NCI-H748 (cell line): ENCODE measurements around the gene CFAP53.

Source experiments
- DNase-seq: peaks from one replicate; lab custom pipeline; 2025; ENCODE audit not compliant: unreplicated experiment; lab: John Stamatoyannopoulos, UW

Gene CFAP53

DNA sequence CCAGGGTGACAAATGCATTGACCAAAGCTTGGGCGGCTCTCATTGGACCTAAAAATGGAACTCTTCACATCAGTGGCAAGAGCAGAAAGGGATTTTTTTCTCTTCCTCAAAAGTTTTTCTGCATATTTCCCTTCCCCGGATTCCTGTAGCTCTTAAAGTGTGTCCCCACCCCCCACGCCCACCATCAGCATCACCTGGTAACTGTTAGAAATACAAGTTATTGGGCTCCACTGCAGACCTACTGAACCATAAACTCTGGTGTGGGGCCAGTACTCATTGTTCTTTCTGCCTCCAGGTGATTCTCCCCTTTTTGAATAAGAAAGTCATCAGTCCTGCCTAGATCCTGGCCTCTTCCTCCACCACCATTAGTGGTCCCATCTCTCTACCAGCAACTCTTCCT lies 70.0 kb downstream of the CFAP53 start:
- DNase-seq: no peak

GRCh38 chr18:50195689-50196088 lies 70.6 kb downstream of the CFAP53 start:
- DNase-seq: no peak

DNA sequence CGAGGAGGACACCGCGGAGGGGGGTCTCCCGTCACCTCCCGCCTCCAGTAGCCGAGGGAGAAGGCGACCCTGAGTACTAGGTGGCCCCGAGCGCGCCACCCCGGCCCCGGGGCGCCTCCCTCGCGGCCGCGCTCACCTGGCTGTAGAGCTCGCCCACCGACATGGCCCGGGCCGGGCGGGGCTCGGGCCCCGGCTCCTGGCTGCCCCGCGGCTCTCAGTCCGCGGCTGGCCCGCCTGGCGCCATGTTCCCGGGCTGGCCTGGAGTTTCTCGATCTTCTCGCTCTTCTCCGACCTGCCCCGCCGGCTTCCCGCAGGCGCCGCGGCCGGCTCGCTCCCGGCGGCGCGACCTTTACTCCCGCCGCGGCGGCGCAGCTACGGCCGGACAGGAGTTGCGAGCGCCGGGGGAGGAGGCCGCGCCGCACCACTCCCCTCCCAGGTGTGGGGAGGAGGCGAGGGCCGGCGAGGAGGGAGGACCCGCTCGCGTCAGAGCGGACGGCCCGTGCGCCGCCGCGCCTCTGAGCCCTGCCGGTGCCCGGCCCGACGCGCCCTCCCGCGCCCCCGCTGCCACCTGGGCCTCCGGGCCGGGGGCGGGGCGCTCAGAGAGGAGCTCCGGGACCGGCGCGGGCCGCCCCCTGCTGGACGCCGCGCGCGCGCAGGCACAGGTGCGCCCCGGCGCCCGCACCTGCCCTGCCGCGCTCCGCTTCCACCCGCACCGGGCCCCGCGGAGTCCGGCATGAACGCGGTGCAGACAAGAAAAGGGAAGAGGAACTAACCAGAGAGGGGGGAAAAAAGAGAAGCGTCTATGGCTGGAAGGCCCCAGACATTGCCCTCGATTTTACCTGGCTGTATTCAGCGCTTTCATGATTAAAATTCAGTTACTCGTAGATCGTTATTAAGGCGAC lies 71.4 kb downstream of the CFAP53 start, which contains the start of gene MYO5B:
Gene MYO5B (minus strand): TSS at position 517 of the 902 bp plus-strand sequence. CDS start 354 bp downstream, at position 163.
- peak; percentile 90 for DNase-seq

DNA sequence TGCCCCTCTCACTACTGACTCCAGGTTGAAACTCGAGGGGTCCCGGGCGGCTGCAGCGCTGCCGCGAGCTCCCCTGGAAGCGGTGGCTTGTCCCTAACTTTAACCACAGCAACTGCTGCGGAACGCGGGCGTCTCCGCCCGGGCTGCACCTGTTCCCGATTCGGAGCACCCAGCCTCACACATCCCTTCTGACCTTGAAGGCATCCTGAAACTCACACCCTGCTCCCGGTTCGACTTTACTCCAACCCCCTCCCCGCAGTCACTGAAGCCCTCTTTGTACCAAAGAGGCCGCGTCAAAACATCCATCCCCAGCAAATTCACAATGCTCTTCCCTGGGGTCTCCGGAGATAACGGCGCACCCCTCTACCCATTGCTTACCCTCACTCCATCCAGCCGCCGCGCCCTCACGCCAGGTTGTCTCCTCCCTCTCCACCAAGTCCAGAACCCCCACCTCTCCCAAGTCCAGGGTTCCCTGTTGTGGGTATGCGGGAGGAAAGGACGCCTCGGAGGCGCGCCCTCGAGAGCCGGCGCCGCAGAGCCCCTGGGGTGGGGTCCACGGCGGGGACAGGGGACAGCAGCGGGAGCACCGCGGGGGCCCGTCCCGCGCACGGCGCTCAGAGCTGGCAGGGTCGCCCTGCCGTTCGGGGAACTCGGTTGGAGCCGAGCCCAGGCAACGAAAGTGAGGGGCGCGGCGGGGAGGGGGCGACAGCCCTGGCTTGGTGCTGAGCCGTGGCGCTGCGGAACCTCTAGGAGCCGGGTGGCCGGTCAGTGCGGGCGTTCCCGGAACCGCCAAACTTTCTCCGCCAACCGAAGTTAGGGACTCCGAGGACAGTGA lies 72.3 kb downstream of the CFAP53 start:
- peak; percentile 54 for DNase-seq

GRCh38 chr18:50192995-50193795 lies 73.1 kb downstream of the CFAP53 start:
- DNase-seq: peak; percentile 42

DNA sequence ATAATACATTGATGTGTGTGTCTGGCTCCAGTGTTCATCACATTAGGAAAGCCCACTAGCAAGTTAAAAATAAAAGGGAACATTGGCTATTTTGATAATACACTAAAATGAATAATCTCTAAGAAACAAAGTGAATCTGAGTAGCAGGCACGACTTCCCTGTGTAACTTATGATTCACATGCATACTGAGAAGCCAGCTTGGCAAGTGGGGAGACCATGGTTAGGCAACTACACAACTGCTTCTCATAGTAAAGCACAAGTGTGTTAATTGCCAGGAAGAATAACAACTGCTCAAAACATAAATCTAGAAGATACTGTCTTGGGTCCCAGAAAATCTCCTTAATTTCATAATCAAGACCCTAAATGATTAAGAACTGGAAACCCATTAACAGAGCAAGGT lies 75.4 kb downstream of the CFAP53 start:
- DNase-seq: no peak

- DNase-seq: no peak
Measured at GRCh38 chr18:50190236-50190635, 76.1 kb downstream of the CFAP53 start.

DNA sequence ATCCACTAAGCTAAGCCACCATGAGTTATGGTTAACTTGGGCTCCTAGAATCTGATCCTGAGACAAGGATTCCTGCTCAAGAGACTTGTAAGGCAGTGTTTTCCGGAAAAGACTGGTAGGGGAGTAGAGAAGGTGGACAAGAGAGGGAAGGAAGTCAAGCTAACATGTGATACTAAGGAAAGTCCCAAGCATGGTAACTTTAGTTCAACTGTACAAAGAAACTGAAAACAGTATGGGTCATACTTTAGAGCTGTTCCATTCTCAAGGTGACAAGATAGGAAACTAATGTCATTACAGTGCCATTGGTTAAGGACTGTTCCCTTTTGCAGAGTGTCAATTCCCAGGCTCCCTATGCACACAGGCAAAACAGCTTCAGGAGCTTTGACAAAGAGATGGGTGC lies 77.1 kb downstream of the CFAP53 start:
- DNase-seq: no peak

GRCh38 chr18:50188652-50189051 lies 77.6 kb downstream of the CFAP53 start:
- no peak for DNase-seq

GRCh38 chr18:50187659-50188058 lies 78.6 kb downstream of the CFAP53 start:
- no peak for DNase-seq

DNA sequence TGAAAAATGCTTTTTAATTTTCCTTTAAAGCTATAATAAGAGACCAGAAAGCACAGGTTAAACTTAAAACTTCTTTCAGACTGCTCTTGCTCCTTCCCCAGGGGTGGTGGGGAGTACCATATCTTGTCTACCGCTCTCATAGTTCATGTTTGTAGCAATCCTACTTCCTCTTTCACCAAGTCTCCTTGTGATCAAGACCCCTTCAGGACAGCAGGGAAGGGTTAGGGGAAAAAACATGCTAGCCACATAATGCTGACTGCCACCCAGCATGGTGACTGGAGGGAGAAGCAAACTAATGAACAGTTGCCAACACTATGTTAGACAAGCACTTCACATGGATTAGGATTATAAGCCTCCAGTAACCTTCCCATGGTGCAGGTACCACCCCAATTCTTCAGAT lies 79.9 kb downstream of the CFAP53 start:
- no peak for DNase-seq

DNA sequence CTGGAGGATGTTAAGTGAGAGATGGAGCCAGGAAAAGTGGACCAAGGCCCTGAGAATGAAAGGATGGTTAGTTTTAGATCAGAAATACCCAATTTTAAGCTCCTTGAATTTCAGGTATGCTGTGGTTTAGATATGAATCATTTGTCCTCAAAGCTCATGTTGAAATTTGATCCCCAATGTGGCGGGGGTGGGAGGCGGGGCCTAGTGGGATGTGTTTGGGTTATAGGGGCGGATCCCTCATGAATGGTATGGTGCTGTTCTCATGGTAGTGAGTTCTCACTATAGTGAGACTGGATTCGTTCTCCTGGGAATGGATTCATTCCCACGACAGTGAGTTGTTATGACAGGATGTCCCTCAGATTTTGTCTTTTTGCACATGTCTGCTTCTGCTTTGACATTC lies 82.7 kb downstream of the CFAP53 start:
- peak; percentile 36 for DNase-seq

DNA sequence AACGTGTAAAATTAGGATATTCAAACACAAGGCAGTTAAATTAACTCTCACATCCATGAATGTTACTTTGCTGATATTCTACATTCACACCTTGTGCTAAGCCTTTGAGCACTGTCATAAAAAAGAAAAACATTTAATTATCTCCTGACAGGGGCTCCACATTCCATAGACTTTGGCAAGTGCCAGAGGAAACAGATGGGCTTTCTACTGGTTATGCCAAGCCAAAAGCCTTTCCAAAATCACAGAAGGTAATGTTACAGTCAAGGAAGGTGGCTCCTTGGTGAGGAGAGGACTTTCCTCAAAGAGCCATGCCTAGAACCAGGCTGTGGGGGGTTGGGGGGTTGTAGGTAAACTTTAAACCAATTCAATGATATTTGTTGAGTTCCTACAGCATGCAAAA lies 83.8 kb downstream of the CFAP53 start:
- DNase-seq: no peak

DNA sequence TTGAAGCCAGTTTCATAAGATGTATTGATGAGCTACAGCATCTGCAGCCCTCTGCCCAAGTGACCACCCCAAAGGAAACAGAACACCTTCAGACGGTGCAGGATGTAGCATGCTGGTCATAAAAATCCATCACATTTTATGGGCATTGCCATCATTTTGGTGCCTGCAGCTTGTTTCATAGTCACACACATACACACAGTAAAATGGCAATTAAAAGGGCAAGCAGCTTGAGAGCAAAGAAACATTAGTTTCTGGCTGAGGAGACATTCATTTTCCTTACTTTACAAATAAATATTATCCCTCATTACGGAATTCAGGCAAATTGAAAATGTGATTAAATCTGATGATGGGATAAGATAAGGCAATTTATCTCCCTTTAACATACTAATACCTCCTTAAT lies 84.7 kb downstream of the CFAP53 start:
- peak; percentile 26 for DNase-seq

GRCh38 chr18:50179465-50179864 lies 86.8 kb downstream of the CFAP53 start:
- no peak for DNase-seq

DNA sequence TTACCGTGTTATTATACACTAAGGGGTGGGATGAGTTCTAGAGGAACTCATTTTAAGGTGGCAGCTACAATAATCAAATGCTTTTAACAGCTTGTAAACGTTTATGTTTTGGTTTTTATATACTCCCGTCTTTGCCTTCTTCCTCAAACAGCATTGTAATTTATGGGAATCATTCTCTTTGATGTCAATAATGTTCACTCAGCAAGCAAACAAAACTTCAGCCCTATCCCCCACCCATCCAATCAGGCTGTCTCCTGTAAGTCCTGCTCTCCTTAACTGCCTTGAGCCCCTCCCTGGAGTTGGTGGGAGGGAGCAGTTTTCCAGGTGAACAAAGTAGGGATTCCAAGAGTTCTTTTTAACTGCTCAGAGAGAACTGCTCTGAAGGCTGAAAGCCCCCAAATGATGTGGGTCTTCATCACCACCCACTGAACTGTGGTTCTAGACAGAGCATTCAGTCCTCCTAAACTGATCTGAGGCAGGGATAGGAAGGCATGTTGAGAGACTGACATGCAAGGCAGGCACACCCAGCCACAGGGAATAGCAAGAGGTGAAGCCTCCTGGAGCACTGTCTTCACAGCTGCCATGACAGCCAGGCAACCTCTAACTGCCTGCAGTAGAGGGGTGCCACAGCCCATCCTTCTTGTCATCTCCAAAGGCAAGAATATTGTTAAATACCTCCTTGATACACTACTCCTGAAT lies 88.9 kb downstream of the CFAP53 start:
- peak; percentile 32 for DNase-seq
